H1 (cell line): ENCODE measurements around the gene SSRP1. TPM values are rescaled to one million over a fixed set of nuclear protein-coding genes. Genes with fewer than 3 reads are reported as not detected.

Experiments used
- CTCF ChIA-PET: fragments of 300-600 bp; sonication (Branson Sonifier 250); formaldehyde crosslinking; loops from one replicate; lab custom pipeline; 2021; ENCODE audit not compliant: partially characterized antibody; lab: Charles Lee
- POLR2A ChIA-PET: fragments of 300-600 bp; sonication (Branson Sonifier 250); formaldehyde crosslinking; loops from one replicate; lab custom pipeline; 2021; ENCODE audit warnings: inconsistent platforms; ENCODE audit not compliant: partially characterized antibody; lab: Charles Lee
- DNase-seq, 2 experiments: peaks; one replicate each; pipeline versions ENCODE4 v3.0.0 to v3.0.0-alpha.2; 2010 to 2022; ENCODE audit warnings: low spot score in 2 of 2, low read depth in 1 of 2, mixed read lengths in 1 of 2
- FAIRE-seq: peaks from 2 replicates; lab custom pipeline; 2011; peaks lifted over from hg19 to GRCh38; lab: Jason Lieb, UNC
- H2AFZ ChIP-seq: 2 replicates; pipeline ENCODE4 v1.8.1; 2012; ENCODE audit warnings: low read length, inconsistent platforms
- H2AK5ac ChIP-seq: 2 replicates; pipeline ENCODE4 v1.6.1; 2013; ENCODE audit warnings: low read depth, low read length
- H2BK120ac ChIP-seq: replicated peaks from 2 replicates; pipeline ENCODE3; 2013; ENCODE audit warnings: low read depth, low read length, inconsistent platforms
- H2BK12ac ChIP-seq: 2 replicates; pipeline ENCODE4 v1.6.1; 2013; ENCODE audit warnings: low read depth, low read length
- H2BK15ac ChIP-seq: 2 replicates; pipeline ENCODE4 v1.6.1; 2013; ENCODE audit warnings: low read length
- H2BK20ac ChIP-seq: 2 replicates; pipeline ENCODE4 v1.6.1; 2013; ENCODE audit warnings: low read length
- H2BK5ac ChIP-seq: 2 replicates; pipeline ENCODE4 v1.6.1; 2013; ENCODE audit warnings: low read depth, low read length
- H3K14ac ChIP-seq: 2 replicates; pipeline ENCODE4 v1.6.1; 2013; ENCODE audit warnings: inconsistent platforms; ENCODE audit not compliant: insufficient read length
- H3K18ac ChIP-seq: 2 replicates; pipeline ENCODE4 v1.6.1; 2013; ENCODE audit warnings: low read length; ENCODE audit errors: extremely low read depth
- H3K23ac ChIP-seq: 2 replicates; pipeline ENCODE4 v1.6.1; 2013; ENCODE audit warnings: inconsistent platforms; ENCODE audit not compliant: insufficient read length
- H3K23me2 ChIP-seq: 2 replicates; pipeline ENCODE4 v1.6.1; 2013; ENCODE audit warnings: low read depth, low read length
- H3K27ac ChIP-seq: 2 replicates; pipeline ENCODE4 v1.6.1; 2011; ENCODE audit warnings: low read depth, low read length, inconsistent platforms
- H3K27me3 ChIP-seq, 4 experiments: replicated peaks in 1 of 4; 1 replicate in 1 of 4; 2 replicates in 3 of 4; pipeline versions ENCODE4 v1.6.1 to v1.8.1; 2011 to 2013; ENCODE audit warnings: low read length in 3 of 4, mild to moderate bottlenecking in 3 of 4, inconsistent platforms in 2 of 4, mixed read lengths in 2 of 4, moderate library complexity in 1 of 4; ENCODE audit not compliant: control insufficient read depth in 3 of 4, insufficient read depth in 3 of 4; ENCODE audit errors: extremely low read depth in 1 of 4
- H3K36me3 ChIP-seq, 4 experiments: 2 replicates each; pipeline versions ENCODE4 v1.6.1 to v1.8.1; 2011 to 2013; ENCODE audit warnings: mild to moderate bottlenecking in 4 of 4, low read length in 3 of 4, moderate library complexity in 2 of 4, control low read depth in 1 of 4, inconsistent platforms in 1 of 4; ENCODE audit not compliant: insufficient read depth in 4 of 4, control insufficient read depth in 2 of 4
- H3K4ac ChIP-seq: replicated peaks from 2 replicates; pipeline ENCODE3; 2013; ENCODE audit warnings: low read length, low read depth, mixed read lengths, inconsistent platforms; ENCODE audit not compliant: insufficient read length
- H3K4me1 ChIP-seq, 4 experiments: replicated peaks in 1 of 4; 1 replicate in 1 of 4; 2 replicates in 3 of 4; pipeline versions ENCODE4 v1.6.1 to v1.8.1; 2011 to 2013; ENCODE audit warnings: low read length in 3 of 4, inconsistent platforms in 2 of 4, mixed read lengths in 1 of 4; ENCODE audit not compliant: insufficient read depth in 4 of 4, control insufficient read depth in 3 of 4
- H3K4me2 ChIP-seq, 2 experiments: 2 replicates each; pipeline versions ENCODE4 v1.6.1 to v1.8.1; 2011 to 2013; ENCODE audit warnings: low read depth in 2 of 2, low read length in 2 of 2, control low read depth in 1 of 2, inconsistent platforms in 1 of 2, mild to moderate bottlenecking in 1 of 2; ENCODE audit not compliant: insufficient read depth in 1 of 2
- H3K4me3 ChIP-seq, 4 experiments: fragments of 200-600, 300-600 bp in 1 of 4; sonication (generic), shearing (Covaris generic), sonication (Bioruptor Twin) in 1 of 4; 2 replicates each; pipeline versions ENCODE4 v1.5.1 to v1.8.1; 2011 to 2016; ENCODE audit warnings: low read length in 4 of 4, low read depth in 3 of 4, control low read depth in 2 of 4, inconsistent platforms in 2 of 4, mild to moderate bottlenecking in 2 of 4, mixed read lengths in 1 of 4, moderate library complexity in 1 of 4; ENCODE audit not compliant: insufficient read depth in 2 of 4; ENCODE audit errors: extremely low read depth in 1 of 4
- H3K56ac ChIP-seq: replicated peaks from 2 replicates; pipeline ENCODE3; 2013; ENCODE audit warnings: low read depth, mild to moderate bottlenecking, mixed read lengths, low read length, inconsistent platforms; ENCODE audit not compliant: insufficient read length
- H3K79me1 ChIP-seq: 2 replicates; pipeline ENCODE4 v1.6.1; 2013; ENCODE audit warnings: low read depth, low read length, control low read depth
- H3K79me2 ChIP-seq, 2 experiments: 2 replicates each; pipeline versions ENCODE4 v1.6.1 to v1.8.1; 2012 to 2013; ENCODE audit warnings: low read length in 2 of 2, mild to moderate bottlenecking in 2 of 2, inconsistent platforms in 1 of 2; ENCODE audit not compliant: insufficient read depth in 2 of 2, control insufficient read depth in 1 of 2
- H3K9ac ChIP-seq, 4 experiments: replicated peaks in 1 of 4; 1 replicate in 1 of 4; 2 replicates in 3 of 4; pipeline versions ENCODE4 v1.6.1 to v1.8.1; 2011 to 2013; ENCODE audit warnings: low read depth in 3 of 4, low read length in 3 of 4, control low read depth in 2 of 4, mild to moderate bottlenecking in 2 of 4, moderate library complexity in 2 of 4, inconsistent platforms in 1 of 4; ENCODE audit errors: extremely low read depth in 1 of 4
- H3K9me3 ChIP-seq, 2 experiments: 2 replicates each; pipeline versions ENCODE4 v1.6.1 to v1.8.1; 2012 to 2013; ENCODE audit warnings: mild to moderate bottlenecking in 2 of 2, moderate library complexity in 2 of 2, control low read depth in 1 of 2, inconsistent platforms in 1 of 2, low read depth in 1 of 2, low read length in 1 of 2, mixed read lengths in 1 of 2; ENCODE audit not compliant: insufficient read depth in 2 of 2
- H4K20me1 ChIP-seq, 2 experiments: replicated peaks in 1 of 2; 2 replicates each; pipeline versions ENCODE3 to v1.8.1; 2011 to 2013; ENCODE audit warnings: inconsistent platforms in 2 of 2, low read length in 2 of 2, mild to moderate bottlenecking in 1 of 2; ENCODE audit not compliant: insufficient read depth in 2 of 2, control insufficient read depth in 1 of 2
- H4K5ac ChIP-seq: 2 replicates; pipeline ENCODE4 v1.6.1; 2013; ENCODE audit warnings: low read length, low read depth, mixed read lengths, inconsistent platforms; ENCODE audit not compliant: insufficient read length
- H4K8ac ChIP-seq: 2 replicates; pipeline ENCODE4 v1.8.0; 2013; ENCODE audit warnings: mild to moderate bottlenecking, moderate library complexity, low read length, inconsistent platforms; ENCODE audit not compliant: insufficient read depth; ENCODE audit errors: extremely low read depth
- H4K91ac ChIP-seq: replicated peaks from 2 replicates; pipeline ENCODE3; 2013; ENCODE audit warnings: low read length, mixed read lengths, inconsistent platforms; ENCODE audit not compliant: insufficient read length
- ASH2L ChIP-seq: fragments of 200-600, 300-600 bp; sonication (generic); IDR thresholded peaks from one replicate; pipeline ENCODE4 v1.7.1; 2017; ENCODE audit warnings: low read length
- BRCA1 ChIP-seq: IDR thresholded peaks from 2 replicates; pipeline ENCODE4 v1.6.1; 2012; ENCODE audit warnings: low read depth, low read length, improper control_type of control experiment
- GABPA ChIP-seq: IDR thresholded peaks from 2 replicates; pipeline ENCODE4 v1.6.1; 2011; ENCODE audit warnings: mild to moderate bottlenecking, low read length, moderate library complexity, borderline replicate concordance; ENCODE audit not compliant: insufficient read depth
- KDM1A ChIP-seq: fragments of 200-600, 300-600 bp; sonication (generic); IDR thresholded peaks from 2 replicates; pipeline ENCODE4 v1.7.1; 2016; ENCODE audit warnings: mild to moderate bottlenecking, low read length, borderline replicate concordance
- POLR2A ChIP-seq, 2 experiments: IDR thresholded peaks; 1 replicate in 1 of 2; 2 replicates in 1 of 2; pipeline ENCODE4 v1.6.1; 2011; ENCODE audit warnings: low read depth in 2 of 2, low read length in 2 of 2, mild to moderate bottlenecking in 2 of 2; ENCODE audit errors: control extremely low read depth in 1 of 2
- POLR2AphosphoS5 ChIP-seq: IDR thresholded peaks from 2 replicates; pipeline ENCODE4 v1.6.1; 2011; ENCODE audit warnings: low read depth, low read length
- TBP ChIP-seq: IDR thresholded peaks from 2 replicates; pipeline ENCODE4 v1.6.1; 2011; ENCODE audit warnings: low read depth, low read length, improper control_type of control experiment
- TEAD4 ChIP-seq: IDR thresholded peaks from 2 replicates; pipeline ENCODE4 v1.6.1; 2012; ENCODE audit warnings: low read depth, low read length, inconsistent platforms, mixed read lengths
- WGBS, 2 experiments: shearing (Covaris generic) in 1 of 2; methylation state at CpG; one replicate each; pipeline versions ENCODE4 v1.1.6 to v1.1.7; 2013 to 2015; ENCODE audit warnings: low lambda C conversion rate in 2 of 2, mixed read lengths in 2 of 2, inconsistent platforms in 1 of 2, low coverage in 1 of 2, missing lambda C conversion rate in 1 of 2; ENCODE audit not compliant: insufficient replicate concordance in 2 of 2, insufficient coverage in 1 of 2, insufficient read length in 1 of 2; ENCODE audit errors: extremely low coverage in 1 of 2, missing lambda C conversion rate in 1 of 2; 5-methylcytosine and 5-hydroxymethylcytosine counted together
- polyA plus RNA-seq, 7 experiments: library from polyadenylated mRNA; depleted of rRNA in 3 of 7; stranded (reverse) in 5 of 7; unstranded in 2 of 7; fragments of >200 nt in 5 of 7; fragments of 200-250 nt in 2 of 7; gene quantifications; 1 replicate in 5 of 7; 2 replicates in 1 of 7; 4 replicates in 1 of 7; pipeline versions ENCODE4 v1.2.1 to v1.2.3, GENCODE V29; 2011 to 2013; ENCODE audit warnings: missing spikeins in 2 of 7, mixed read lengths in 2 of 7
- total RNA-seq: library from RNA; stranded (reverse); fragmentation: NEBNext Ultra II Directional; extraction: Animal tissue kit (Norgen Biotek cat#: 25700); gene quantifications from 2 replicates; pipeline ENCODE4 v1.2.1, GENCODE V29; 2021
- TF ChIP-seq, protein P1 (sequence below): IDR thresholded peaks from 2 replicates; pipeline ENCODE4 v1.6.1; 2012; ENCODE audit warnings: inconsistent platforms
- TF ChIP-seq, protein P2 (sequence below): IDR thresholded peaks from 2 replicates; pipeline ENCODE4 v1.6.1; 2011; ENCODE audit warnings: low read length, improper control_type of control experiment

The SSRP1 gene
- total and polyA plus RNA-seq, 2 of the 8 experiments (the other 6 are each of a cell fraction or from before 2014, with no cell fraction given) = 259 to 281 TPM

DNA sequence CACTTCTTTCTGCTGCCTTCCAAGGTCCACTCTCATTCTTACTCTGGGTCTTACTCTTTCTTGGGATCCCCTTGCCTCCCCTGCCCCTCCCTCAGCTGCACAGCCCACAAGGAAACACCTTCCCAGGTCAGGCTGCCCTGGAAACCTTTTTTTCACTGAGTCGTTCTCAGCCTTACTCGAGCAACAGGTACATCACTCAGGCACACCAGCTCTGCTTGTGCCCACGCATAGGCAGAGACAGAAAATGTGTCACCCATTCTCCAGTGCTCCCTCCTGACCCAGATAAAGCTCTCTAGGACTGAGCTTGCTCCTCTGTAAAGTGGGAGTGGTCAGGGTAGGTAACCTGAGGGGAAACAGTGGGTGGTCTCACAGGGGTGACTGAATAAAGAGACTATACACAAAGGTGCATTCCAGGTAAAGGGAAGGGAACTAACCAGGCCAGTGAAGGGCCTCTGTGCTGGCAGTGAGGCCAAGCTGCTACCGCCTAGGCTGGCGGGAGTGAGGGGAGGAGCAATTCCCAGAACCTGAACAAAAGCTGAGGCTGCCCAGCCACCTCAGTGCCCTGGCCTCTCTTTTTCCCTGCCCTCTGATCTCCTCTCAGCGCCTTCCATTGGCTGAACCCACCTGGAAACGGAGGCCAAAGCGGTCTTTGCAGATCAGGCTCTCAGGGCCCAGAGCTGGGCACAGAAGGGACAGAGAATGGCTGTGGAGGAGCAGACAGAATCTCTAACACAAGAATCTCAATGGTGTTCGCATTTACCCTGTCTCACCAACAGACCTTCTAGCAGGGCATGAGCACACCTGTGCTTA is 29.4 kb upstream of the SSRP1 start:
- H2BK15ac ChIP-seq = peak overlapping the region; percentile 36; the same call in 1 of the 2 replicates
- H2AFZ ChIP-seq = peak overlapping the region; percentile 94
- ChIA-PET POLR2A (interaction anchor here (0.9 to 2.0 kb wide), 9 partner anchors 9 to 57 kb away, joined by 3 to 5 read pairs (median 3); partner anchors contain the start of gene PRG3), CTCF (interaction anchor here (0.6 to 1.3 kb wide), 8 partner anchors 8 to 711 kb away, joined by 3 to 6 read pairs (median 4); no protein-coding TSS in a partner anchor)
- H3K18ac ChIP-seq = peak overlapping the region; percentile 72
- H2BK120ac ChIP-seq = no peak overlapping the region
- H3K36me3 ChIP-seq = no peaks in the 10 kb centered on the region
- peak overlapping the region in 1 of 4 experiments; percentile 17; a peak in 1 of 8 replicates for H3K4me3 ChIP-seq
- H3K27ac ChIP-seq = peak overlapping the region; percentile 55; the same call in 1 of the 2 replicates
- H3K9ac ChIP-seq = 0 out of 7 replicates have a peak overlapping the region, but pooled peaks of 1 of the 4 experiments have one; percentile 18
- no peak overlapping the region for H4K8ac ChIP-seq
- no peak overlapping the region for H3K14ac ChIP-seq
- H2BK12ac ChIP-seq = peak overlapping the region; percentile 71; the same call in 1 of the 2 replicates
- peak overlapping the region; percentile 27 for H4K5ac ChIP-seq
- no peak overlapping the region for H3K56ac ChIP-seq
- peak overlapping the region; percentile 38 to 52 for H3K4me2 ChIP-seq
- H3K23ac ChIP-seq = no peak overlapping the region
- no peaks in the 10 kb centered on the region for H3K9me3 ChIP-seq
- H3K4me1 ChIP-seq = peaks cover 8 to 17% (median 11%) of the 10 kb centered on the region in 4 experiments
- peak; percentile 87 for FAIRE-seq
- H3K27me3 ChIP-seq = no peaks in the 10 kb centered on the region; a peak in 1 of 7 replicates
- H2BK20ac ChIP-seq = 0 out of 2 replicates have a peak overlapping the region, but pooled peaks have one; percentile 48
- H2AK5ac ChIP-seq = no peak overlapping the region
- H2BK5ac ChIP-seq = no peak overlapping the region; the same call in 1 of the 2 replicates
- H3K23me2 ChIP-seq = no peaks in the 10 kb centered on the region
- no peaks in the 10 kb centered on the region for H3K79me2 ChIP-seq
- H4K91ac ChIP-seq = no peak overlapping the region
- H4K20me1 ChIP-seq = no peaks in the 10 kb centered on the region
- H3K79me1 ChIP-seq = no peaks in the 10 kb centered on the region
- no peak overlapping the region for H3K4ac ChIP-seq
- DNase-seq = peak in 1 of 2 experiments; percentile 65
- 41% methylated on average over 9 of the region's 9 CpGs; no CpG with 5 or more reads in 1 of the 2 experiments for WGBS, 2 experiments
- TF ChIP-seq TBP (peak; percentile 60; the same call in 1 of the 2 replicates), KDM1A (peak; percentile 16; the same call in 1 of the 2 replicates), POLR2AphosphoS5 (no peak), GABPA (no peak), POLR2A (IDR thresholded peaks at IDR 0.05; ENCODE audit: control extremely low read depth in 1 of 2, low read depth in 2 of 2, low read length in 2 of 2) (peak in 1 of 2 experiments; percentile 34; a peak in 1 of 3 replicates), ASH2L (no peak), BRCA1 (no peak), TEAD4 (peak; percentile 86)
- TF ChIP-seq, protein P1, sequence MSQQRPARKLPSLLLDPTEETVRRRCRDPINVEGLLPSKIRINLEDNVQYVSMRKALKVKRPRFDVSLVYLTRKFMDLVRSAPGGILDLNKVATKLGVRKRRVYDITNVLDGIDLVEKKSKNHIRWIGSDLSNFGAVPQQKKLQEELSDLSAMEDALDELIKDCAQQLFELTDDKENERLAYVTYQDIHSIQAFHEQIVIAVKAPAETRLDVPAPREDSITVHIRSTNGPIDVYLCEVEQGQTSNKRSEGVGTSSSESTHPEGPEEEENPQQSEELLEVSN = no peak
- TF ChIP-seq, protein P2, sequence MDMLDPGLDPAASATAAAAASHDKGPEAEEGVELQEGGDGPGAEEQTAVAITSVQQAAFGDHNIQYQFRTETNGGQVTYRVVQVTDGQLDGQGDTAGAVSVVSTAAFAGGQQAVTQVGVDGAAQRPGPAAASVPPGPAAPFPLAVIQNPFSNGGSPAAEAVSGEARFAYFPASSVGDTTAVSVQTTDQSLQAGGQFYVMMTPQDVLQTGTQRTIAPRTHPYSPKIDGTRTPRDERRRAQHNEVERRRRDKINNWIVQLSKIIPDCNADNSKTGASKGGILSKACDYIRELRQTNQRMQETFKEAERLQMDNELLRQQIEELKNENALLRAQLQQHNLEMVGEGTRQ = no peak
